ENCODE measurements around the gene PDE6D.

DNA sequence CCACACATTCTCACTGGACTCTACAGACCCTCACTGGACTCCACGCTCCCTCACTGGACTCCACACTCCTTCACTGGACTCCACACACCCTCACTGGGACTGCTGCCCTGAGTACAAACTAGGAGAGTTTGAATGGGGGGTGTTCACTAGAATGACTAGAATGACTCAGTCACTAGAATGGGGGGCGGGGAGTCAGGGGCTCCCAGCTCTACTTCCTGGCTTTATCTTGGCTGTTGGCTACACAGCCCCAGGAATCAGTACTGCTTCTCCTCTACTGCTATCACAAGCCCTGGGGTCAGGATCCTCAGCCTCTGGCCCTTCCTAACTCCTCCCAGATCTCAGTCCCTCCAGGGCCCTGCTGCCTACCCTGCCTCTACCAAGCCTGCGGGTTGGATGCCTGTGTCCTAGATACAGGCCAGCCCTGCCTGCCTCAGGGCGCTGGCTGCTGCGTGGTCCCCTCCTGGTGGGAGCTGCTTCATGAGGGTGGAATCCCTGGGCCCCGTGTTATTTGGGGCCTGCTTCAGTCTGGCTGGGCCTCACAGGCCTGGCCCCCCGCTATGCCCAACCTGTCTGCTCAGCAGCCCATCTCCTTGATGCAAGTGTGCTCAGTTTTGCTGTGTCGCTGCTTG lies 65.0 kb downstream of the PDE6D start:
- TF ChIP-seq POLR2A (IDR thresholded peaks at IDR 0.05) = no peak
- TF ChIP-seq, protein P1, sequence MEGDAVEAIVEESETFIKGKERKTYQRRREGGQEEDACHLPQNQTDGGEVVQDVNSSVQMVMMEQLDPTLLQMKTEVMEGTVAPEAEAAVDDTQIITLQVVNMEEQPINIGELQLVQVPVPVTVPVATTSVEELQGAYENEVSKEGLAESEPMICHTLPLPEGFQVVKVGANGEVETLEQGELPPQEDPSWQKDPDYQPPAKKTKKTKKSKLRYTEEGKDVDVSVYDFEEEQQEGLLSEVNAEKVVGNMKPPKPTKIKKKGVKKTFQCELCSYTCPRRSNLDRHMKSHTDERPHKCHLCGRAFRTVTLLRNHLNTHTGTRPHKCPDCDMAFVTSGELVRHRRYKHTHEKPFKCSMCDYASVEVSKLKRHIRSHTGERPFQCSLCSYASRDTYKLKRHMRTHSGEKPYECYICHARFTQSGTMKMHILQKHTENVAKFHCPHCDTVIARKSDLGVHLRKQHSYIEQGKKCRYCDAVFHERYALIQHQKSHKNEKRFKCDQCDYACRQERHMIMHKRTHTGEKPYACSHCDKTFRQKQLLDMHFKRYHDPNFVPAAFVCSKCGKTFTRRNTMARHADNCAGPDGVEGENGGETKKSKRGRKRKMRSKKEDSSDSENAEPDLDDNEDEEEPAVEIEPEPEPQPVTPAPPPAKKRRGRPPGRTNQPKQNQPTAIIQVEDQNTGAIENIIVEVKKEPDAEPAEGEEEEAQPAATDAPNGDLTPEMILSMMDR (IDR thresholded peaks at IDR 0.05) = no peak

Data from vagina (tissue), 2 donors.